Mesenchymal stem cell (in vitro differentiated cells and primary cell): ENCODE results near the gene GATM.

Experiments used
- DNase-seq: peaks from one replicate; pipeline ENCODE4 v3.0.0-alpha.2; 2013
- H2AFZ ChIP-seq: one replicate; pipeline ENCODE4 v1.6.1; 2013; ENCODE audit warnings: low read depth, mild to moderate bottlenecking, control low read depth, inconsistent platforms, low read length, moderate library complexity
- H2AK5ac ChIP-seq: 2 replicates; pipeline ENCODE4 v1.6.1; 2013; ENCODE audit warnings: low read length, moderate library complexity, mild to moderate bottlenecking, inconsistent platforms; ENCODE audit not compliant: severe bottlenecking
- H2BK120ac ChIP-seq: one replicate; pipeline ENCODE4 v1.6.1; 2013; ENCODE audit warnings: low read depth, mild to moderate bottlenecking, inconsistent platforms, low read length, moderate library complexity
- H2BK12ac ChIP-seq, 2 experiments: one replicate each; pipeline ENCODE4 v1.6.1; 2013; ENCODE audit warnings: inconsistent platforms in 2 of 2, low read length in 2 of 2, mild to moderate bottlenecking in 2 of 2, moderate library complexity in 2 of 2, control low read depth in 1 of 2
- H2BK15ac ChIP-seq: one replicate; pipeline ENCODE4 v1.6.1; 2013; ENCODE audit warnings: mild to moderate bottlenecking, low read depth, inconsistent platforms; ENCODE audit not compliant: poor library complexity, severe bottlenecking
- H2BK5ac ChIP-seq: 2 replicates; pipeline ENCODE4 v1.6.1; 2013; ENCODE audit warnings: low read depth, mild to moderate bottlenecking, low read length, control low read depth, inconsistent platforms; ENCODE audit not compliant: poor library complexity, severe bottlenecking
- H3K14ac ChIP-seq, 2 experiments: one replicate each; pipeline ENCODE4 v1.6.1; 2013; ENCODE audit warnings: inconsistent platforms in 2 of 2, low read length in 2 of 2, control low read depth in 1 of 2, mild to moderate bottlenecking in 1 of 2, moderate library complexity in 1 of 2
- H3K18ac ChIP-seq, 2 experiments: one replicate each; pipeline ENCODE4 v1.6.1; 2013; ENCODE audit warnings: inconsistent platforms in 2 of 2, low read length in 2 of 2, control low read depth in 1 of 2, low read depth in 1 of 2, mild to moderate bottlenecking in 1 of 2
- H3K23ac ChIP-seq, 2 experiments: one replicate each; pipeline ENCODE4 v1.6.1; 2013; ENCODE audit warnings: inconsistent platforms in 2 of 2, low read length in 2 of 2, mild to moderate bottlenecking in 2 of 2, moderate library complexity in 2 of 2, control low read depth in 1 of 2
- H3K27ac ChIP-seq: 2 replicates; pipeline ENCODE4 v1.5.1; 2013; ENCODE audit warnings: mild to moderate bottlenecking, moderate library complexity, low read length, control low read depth, inconsistent platforms; ENCODE audit not compliant: poor library complexity, severe bottlenecking
- H3K27me3 ChIP-seq, 2 experiments: 2 replicates each; pipeline versions ENCODE4 v1.6.1 to v1.7.0; 2013; ENCODE audit warnings: low read length in 2 of 2, mild to moderate bottlenecking in 2 of 2, moderate library complexity in 2 of 2, control low read depth in 1 of 2, inconsistent platforms in 1 of 2; ENCODE audit not compliant: control insufficient read depth in 1 of 2, insufficient read depth in 1 of 2
- H3K36me3 ChIP-seq, 2 experiments: 2 replicates each; pipeline versions ENCODE4 v1.6.1 to v1.7.0; 2013; ENCODE audit warnings: low read length in 2 of 2, control low read depth in 1 of 2, inconsistent platforms in 1 of 2, low read depth in 1 of 2, mild to moderate bottlenecking in 1 of 2; ENCODE audit not compliant: insufficient read depth in 2 of 2, control insufficient read depth in 1 of 2
- H3K4ac ChIP-seq, 2 experiments: one replicate each; pipeline ENCODE4 v1.6.1; 2013; ENCODE audit warnings: inconsistent platforms in 2 of 2, low read length in 2 of 2, mild to moderate bottlenecking in 2 of 2, moderate library complexity in 2 of 2, control low read depth in 1 of 2, low read depth in 1 of 2
- H3K4me1 ChIP-seq: 2 replicates; pipeline ENCODE4 v1.6.1; 2013; ENCODE audit warnings: low read depth, low read length, control low read depth; ENCODE audit not compliant: control insufficient read depth, insufficient read depth
- H3K4me2 ChIP-seq: 2 replicates; pipeline ENCODE4 v1.6.1; 2013; ENCODE audit warnings: low read length, mild to moderate bottlenecking, inconsistent platforms; ENCODE audit not compliant: poor library complexity, severe bottlenecking
- H3K4me3 ChIP-seq, 2 experiments: 2 replicates each; pipeline versions ENCODE4 v1.5.1 to v1.7.0; 2013; ENCODE audit warnings: low read length in 2 of 2, mild to moderate bottlenecking in 2 of 2, control low read depth in 1 of 2, low read depth in 1 of 2; ENCODE audit not compliant: insufficient read depth in 1 of 2
- H3K79me1 ChIP-seq: replicated peaks from 2 replicates; pipeline ENCODE4 v1.6.1; 2013; ENCODE audit warnings: mild to moderate bottlenecking, control low read depth, low read length, inconsistent platforms; ENCODE audit not compliant: poor library complexity, severe bottlenecking
- H3K9ac ChIP-seq: 2 replicates; pipeline ENCODE4 v1.7.0; 2013; ENCODE audit warnings: mild to moderate bottlenecking, low read length, moderate library complexity
- H3K9me3 ChIP-seq: 2 replicates; pipeline ENCODE4 v1.7.0; 2013; ENCODE audit warnings: mild to moderate bottlenecking, low read length; ENCODE audit not compliant: control insufficient read depth
- H4K8ac ChIP-seq: one replicate; pipeline ENCODE4 v1.6.1; 2013; ENCODE audit warnings: inconsistent platforms, mild to moderate bottlenecking, low read length, moderate library complexity
- H4K91ac ChIP-seq: one replicate; pipeline ENCODE4 v1.6.1; 2013; ENCODE audit warnings: mild to moderate bottlenecking, low read length, inconsistent platforms
- WGBS: methylation state at CpG from one replicate; pipeline ENCODE4 v1.1.7; 2013; ENCODE audit warnings: mixed read lengths; 5-methylcytosine and 5-hydroxymethylcytosine counted together

Gene GATM

GRCh38 chr15:45355860-45356259, 22.5 kb downstream of the GATM start:
- H2BK15ac ChIP-seq, result no peak overlapping the region
- H3K23ac ChIP-seq, result no peak overlapping the region
- H2BK120ac ChIP-seq, result no peak overlapping the region
- H2BK5ac ChIP-seq, result no peak overlapping the region
- no peak overlapping the region for H3K4me3 ChIP-seq
- H2BK12ac ChIP-seq, result no peak overlapping the region
- H4K91ac ChIP-seq, result no peak overlapping the region
- H3K36me3 ChIP-seq, result no peaks in the 10 kb centered on the region
- no peaks in the 10 kb centered on the region for H3K79me1 ChIP-seq
- H3K4me2 ChIP-seq, result no peak overlapping the region
- no peak overlapping the region for H2AK5ac ChIP-seq
- H4K8ac ChIP-seq, result no peak overlapping the region
- no peak overlapping the region for H3K9ac ChIP-seq
- no CpG with 5 or more reads among the region's 2 CpGs for WGBS
- H3K9me3 ChIP-seq, result no peaks in the 10 kb centered on the region
- H3K27me3 ChIP-seq, result peaks cover 4 to 15% of the 10 kb centered on the region in 2 experiments
- no peak overlapping the region for H2AFZ ChIP-seq
- H3K4me1 ChIP-seq, result no peaks in the 10 kb centered on the region
- no peak overlapping the region for H3K14ac ChIP-seq
- no peak overlapping the region for H3K27ac ChIP-seq
- H3K18ac ChIP-seq, result no peak overlapping the region
- no peak overlapping the region for H3K4ac ChIP-seq
- no peak for DNase-seq

- H3K79me1 ChIP-seq, result no peaks in the 10 kb centered on the region
- no peak overlapping the region for H3K23ac ChIP-seq
- no peak overlapping the region for H3K4me3 ChIP-seq
- H3K9ac ChIP-seq, result no peak overlapping the region
- H4K91ac ChIP-seq, result no peak overlapping the region
- H2AK5ac ChIP-seq, result no peak overlapping the region
- H3K9me3 ChIP-seq, result no peaks in the 10 kb centered on the region
- DNase-seq, result no peak
- H2BK5ac ChIP-seq, result no peak overlapping the region
- no peak overlapping the region for H3K18ac ChIP-seq
- 85% methylated on average over 5 of the region's 5 CpGs for WGBS
- H4K8ac ChIP-seq, result no peak overlapping the region
- no peak overlapping the region for H2BK120ac ChIP-seq
- H3K4ac ChIP-seq, result no peak overlapping the region
- peaks cover 4 to 15% of the 10 kb centered on the region in 2 experiments for H3K27me3 ChIP-seq
- H3K4me1 ChIP-seq, result no peaks in the 10 kb centered on the region
- no peak overlapping the region for H3K27ac ChIP-seq
- H2BK12ac ChIP-seq, result no peak overlapping the region
- no peak overlapping the region for H2AFZ ChIP-seq
- no peak overlapping the region for H3K14ac ChIP-seq
- no peaks in the 10 kb centered on the region for H3K36me3 ChIP-seq
- H2BK15ac ChIP-seq, result no peak overlapping the region
- H3K4me2 ChIP-seq, result no peak overlapping the region
These were observed 23.6 kb downstream of the GATM start for GRCh38 chr15:45354711-45355110.

- no peak overlapping the region for H3K9ac ChIP-seq
- H3K4me1 ChIP-seq, result no peaks in the 10 kb centered on the region
- no peak overlapping the region for H2AFZ ChIP-seq
- no peak overlapping the region for H3K4me2 ChIP-seq
- H3K4me3 ChIP-seq, result no peak overlapping the region
- no peaks in the 10 kb centered on the region for H3K79me1 ChIP-seq
- H2BK15ac ChIP-seq, result no peak overlapping the region
- no peak overlapping the region for H3K4ac ChIP-seq
- H3K23ac ChIP-seq, result no peak overlapping the region
- no CpG with 5 or more reads among the region's 2 CpGs for WGBS
- H4K91ac ChIP-seq, result no peak overlapping the region
- peaks cover 21 to 32% of the 10 kb centered on the region in 2 experiments for H3K27me3 ChIP-seq
- no peak overlapping the region for H2BK12ac ChIP-seq
- no peak for DNase-seq
- no peaks in the 10 kb centered on the region for H3K36me3 ChIP-seq
- H4K8ac ChIP-seq, result no peak overlapping the region
- no peak overlapping the region for H2BK5ac ChIP-seq
- no peak overlapping the region for H3K14ac ChIP-seq
- no peak overlapping the region for H2BK120ac ChIP-seq
- H2AK5ac ChIP-seq, result no peak overlapping the region
- no peak overlapping the region for H3K27ac ChIP-seq
- H3K9me3 ChIP-seq, result no peaks in the 10 kb centered on the region
- no peak overlapping the region for H3K18ac ChIP-seq
These were observed 27.1 kb downstream of the GATM start for GRCh38 chr15:45351227-45351626.

GRCh38 chr15:45349623-45350022, 28.7 kb downstream of the GATM start:
- H2AFZ ChIP-seq, result no peak overlapping the region
- no peak overlapping the region for H3K4ac ChIP-seq
- H2BK15ac ChIP-seq, result no peak overlapping the region
- WGBS, result 94% methylated on average over 3 of the region's 3 CpGs
- H2AK5ac ChIP-seq, result no peak overlapping the region
- no peaks in the 10 kb centered on the region for H3K79me1 ChIP-seq
- H4K8ac ChIP-seq, result no peak overlapping the region
- H2BK12ac ChIP-seq, result no peak overlapping the region
- no peak overlapping the region for H3K18ac ChIP-seq
- no peak overlapping the region for H2BK120ac ChIP-seq
- no peaks in the 10 kb centered on the region for H3K36me3 ChIP-seq
- no peak overlapping the region for H3K23ac ChIP-seq
- no peak overlapping the region for H3K9ac ChIP-seq
- no peak overlapping the region for H3K14ac ChIP-seq
- H2BK5ac ChIP-seq, result no peak overlapping the region
- H3K27ac ChIP-seq, result no peak overlapping the region
- no peak for DNase-seq
- no peak overlapping the region for H3K4me2 ChIP-seq
- no peaks in the 10 kb centered on the region for H3K4me1 ChIP-seq
- H4K91ac ChIP-seq, result no peak overlapping the region
- H3K9me3 ChIP-seq, result no peaks in the 10 kb centered on the region
- H3K4me3 ChIP-seq, result no peak overlapping the region
- H3K27me3 ChIP-seq, result peaks cover 21 to 37% of the 10 kb centered on the region in 2 experiments
